ENCODE measurements around the gene JARID2.
A peak's percentile ranks its signal among the peaks of the same experiment; 100 is the strongest.

Gene JARID2

GRCh38 chr6:15470746-15471145 lies 224.9 kb downstream of the JARID2 start:
- no peak for DNase-seq (ENCODE audit: low read depth)

- DNase-seq (ENCODE audit: low read depth): no peak
These were observed 226.8 kb downstream of the JARID2 start for GRCh38 chr6:15472621-15473020.

DNA sequence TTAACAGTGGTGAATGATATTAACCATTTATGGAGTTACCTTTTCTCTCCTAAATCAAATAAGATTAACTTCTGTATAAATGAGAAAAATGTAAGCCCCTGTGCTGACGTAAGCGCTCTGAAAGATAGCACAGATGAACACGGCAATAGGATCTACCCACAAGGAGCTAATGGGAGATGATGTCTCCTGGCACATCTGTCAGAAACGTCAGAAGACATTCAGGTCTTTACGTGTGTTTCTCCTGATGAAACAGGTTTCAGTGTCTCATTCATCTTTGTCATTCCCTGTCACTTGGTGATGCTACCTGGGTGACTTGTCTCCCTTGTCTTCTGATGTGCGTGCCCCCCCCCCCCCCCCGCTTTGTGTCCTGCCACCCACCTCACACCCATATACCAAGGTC lies 227.3 kb downstream of the JARID2 start:
- DNase-seq (ENCODE audit: low read depth): no peak

- peak; percentile 67 for DNase-seq (ENCODE audit: low read depth)
These were observed 227.9 kb downstream of the JARID2 start for GRCh38 chr6:15473741-15474161.

GRCh38 chr6:15474196-15474595 lies 228.3 kb downstream of the JARID2 start:
- DNase-seq (ENCODE audit: low read depth): peak; percentile 86

- DNase-seq (ENCODE audit: low read depth): no peak
These were observed 229.4 kb downstream of the JARID2 start for GRCh38 chr6:15475261-15475660.

GRCh38 chr6:15475872-15476271 lies 230.0 kb downstream of the JARID2 start:
- DNase-seq (ENCODE audit: low read depth): no peak

- no peak for DNase-seq (ENCODE audit: low read depth)
These were observed 230.9 kb downstream of the JARID2 start for GRCh38 chr6:15476631-15477380.

GRCh38 chr6:15477746-15478145 lies 231.9 kb downstream of the JARID2 start:
- DNase-seq (ENCODE audit: low read depth): no peak

DNA sequence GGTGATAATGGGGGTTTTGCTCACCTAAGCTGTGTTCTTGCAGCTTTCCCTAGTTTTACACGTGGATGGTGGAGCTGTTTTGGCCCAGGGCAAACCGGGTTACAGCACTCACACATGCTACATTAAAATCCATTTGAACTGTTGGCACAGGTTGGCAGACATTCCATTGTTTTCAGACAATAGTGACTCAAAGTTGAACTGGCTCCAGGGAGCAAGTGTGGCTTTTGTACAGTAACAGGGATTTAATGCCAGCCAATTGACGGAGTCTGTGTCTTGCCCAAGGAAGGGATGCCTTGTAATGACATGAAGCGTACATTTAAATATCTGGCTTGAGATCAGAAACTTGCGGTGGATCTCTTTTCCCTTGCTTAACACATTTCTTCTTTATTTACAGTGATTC lies 233.9 kb downstream of the JARID2 start:
- DNase-seq (ENCODE audit: low read depth): no peak

DNA sequence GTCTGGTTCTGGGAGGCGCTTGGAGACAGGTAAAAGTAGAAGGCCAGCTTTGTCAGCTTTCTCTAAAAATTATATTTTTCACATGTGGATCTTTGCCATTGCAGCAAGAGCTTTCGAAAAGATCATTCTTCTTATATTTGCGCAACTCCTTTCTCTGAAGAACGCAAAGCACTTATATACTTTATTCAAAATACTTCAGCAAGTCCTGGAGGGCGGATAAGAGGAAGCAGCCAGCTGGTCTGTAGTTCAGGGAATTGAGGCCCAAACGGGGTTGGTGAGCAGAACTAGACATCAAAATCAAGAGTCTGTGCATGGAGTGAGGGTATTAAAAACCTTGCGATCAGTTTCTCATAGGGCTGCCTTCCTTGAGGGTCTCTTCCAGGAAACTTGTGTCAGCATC lies 234.7 kb downstream of the JARID2 start:
- no peak for DNase-seq (ENCODE audit: low read depth)

DNA sequence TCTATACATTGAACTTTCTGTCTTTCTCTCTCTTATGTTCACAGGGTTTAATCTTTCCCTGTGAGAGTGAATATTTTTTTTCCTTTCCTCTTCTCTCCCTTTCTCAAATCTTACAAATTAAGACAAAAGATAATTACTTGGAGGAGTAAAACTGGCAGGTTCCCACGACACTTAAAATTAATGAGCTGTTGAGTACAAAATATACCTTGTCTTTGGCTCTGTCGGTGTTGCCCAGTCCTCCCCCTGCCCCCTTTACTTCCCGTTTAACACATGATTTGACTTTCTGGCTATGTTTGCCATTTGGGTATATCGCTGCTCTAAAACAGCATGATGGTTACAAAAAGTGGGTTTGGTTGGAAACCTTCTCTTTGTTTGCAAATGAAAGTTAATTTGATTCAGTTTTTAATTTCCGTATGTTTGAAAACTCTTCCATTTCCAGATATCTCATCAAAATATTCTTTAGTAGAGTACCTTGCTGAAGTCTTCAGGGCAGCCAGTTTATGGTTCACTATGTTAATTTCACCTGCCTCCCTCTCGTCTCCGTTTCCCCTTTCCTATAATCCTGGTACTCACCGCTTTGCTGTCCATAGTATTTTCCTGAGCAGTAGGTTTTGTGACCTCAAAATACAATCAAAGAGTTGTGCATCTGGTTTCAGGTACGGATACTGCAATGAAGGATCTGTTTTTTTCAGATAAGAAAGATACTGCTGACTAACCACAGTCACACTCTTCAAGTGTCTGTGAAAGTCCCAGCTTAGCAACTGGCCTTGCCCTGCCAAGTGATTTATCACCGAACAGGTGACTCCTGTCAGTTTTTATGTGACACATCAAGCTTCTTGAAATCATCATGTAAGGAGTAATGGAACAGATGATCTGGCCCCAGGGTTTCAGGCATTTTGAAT lies 235.8 kb downstream of the JARID2 start:
- no peak for DNase-seq (ENCODE audit: low read depth)

- DNase-seq (ENCODE audit: low read depth): no peak
These were observed 237.2 kb downstream of the JARID2 start for GRCh38 chr6:15483060-15483459.

GRCh38 chr6:15484140-15484539 lies 238.3 kb downstream of the JARID2 start:
- DNase-seq (ENCODE audit: low read depth): no peak

- no peak for DNase-seq (ENCODE audit: low read depth)
These were observed 239.0 kb downstream of the JARID2 start for GRCh38 chr6:15484821-15485220.

DNA sequence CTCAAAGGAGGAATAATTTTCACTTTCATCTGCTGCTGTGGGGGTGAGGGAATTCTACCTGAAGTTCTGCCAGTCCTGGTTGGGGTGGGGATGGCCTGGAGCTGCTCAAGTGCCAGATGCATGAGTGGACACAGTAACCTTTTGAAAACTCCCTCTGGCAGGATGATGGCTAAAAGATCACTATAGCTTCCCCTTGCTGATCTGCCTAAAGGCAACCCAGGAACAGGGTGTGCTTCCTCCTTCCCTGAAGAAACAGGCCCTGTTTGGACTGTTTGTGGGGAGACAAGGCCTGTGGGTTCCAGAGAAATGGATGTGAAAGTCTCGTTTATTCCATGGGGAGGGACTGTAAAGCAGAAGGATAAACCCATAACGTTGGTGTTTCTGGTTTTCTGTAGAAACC lies 240.1 kb downstream of the JARID2 start:
- DNase-seq (ENCODE audit: low read depth): no peak

- no peak for DNase-seq (ENCODE audit: low read depth)
These were observed 241.4 kb downstream of the JARID2 start for GRCh38 chr6:15487262-15487661.

- DNase-seq (ENCODE audit: low read depth): no peak
These were observed 243.5 kb downstream of the JARID2 start for GRCh38 chr6:15489261-15489962.

DNA sequence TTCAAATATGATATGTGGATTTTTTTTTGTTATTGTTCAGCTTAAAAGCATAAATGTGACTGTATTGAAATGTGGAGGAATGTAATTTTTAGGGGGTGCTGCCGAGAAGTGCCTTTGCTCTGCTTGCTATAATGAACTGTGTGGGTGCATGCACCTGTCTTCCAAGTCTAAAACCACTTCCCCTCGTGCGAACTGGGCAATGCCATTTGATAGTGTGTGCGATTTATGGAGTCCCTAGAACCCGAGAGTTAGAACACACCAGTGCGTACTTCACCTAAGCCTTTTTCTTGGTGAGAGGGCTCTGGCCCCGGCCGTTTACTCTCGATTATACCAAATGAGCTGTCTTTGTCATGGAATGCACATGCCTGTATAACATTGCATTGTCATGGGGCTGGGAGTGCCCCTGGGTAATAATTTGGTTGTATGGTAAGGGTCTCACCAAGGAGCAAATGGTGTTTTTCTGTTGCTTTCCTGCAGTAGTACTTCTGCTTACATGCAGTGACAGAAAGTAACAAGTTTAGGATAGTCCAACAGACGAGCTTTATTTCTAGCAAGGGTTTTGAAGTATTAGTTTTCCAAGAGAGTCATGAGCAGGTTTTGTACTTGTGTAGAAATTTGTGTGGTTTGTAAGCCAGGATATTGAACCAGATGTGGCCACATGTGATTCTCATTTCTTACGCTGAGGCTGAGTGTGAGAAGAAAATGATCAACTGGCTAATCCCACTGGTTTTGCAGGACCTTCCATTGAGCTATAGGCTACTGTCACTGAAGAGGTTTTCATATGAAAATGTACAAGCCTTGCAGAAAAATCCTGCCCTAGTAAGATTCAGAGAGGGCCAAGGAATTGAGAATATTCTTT lies 244.6 kb downstream of the JARID2 start:
- no peak for DNase-seq (ENCODE audit: low read depth)

DNA sequence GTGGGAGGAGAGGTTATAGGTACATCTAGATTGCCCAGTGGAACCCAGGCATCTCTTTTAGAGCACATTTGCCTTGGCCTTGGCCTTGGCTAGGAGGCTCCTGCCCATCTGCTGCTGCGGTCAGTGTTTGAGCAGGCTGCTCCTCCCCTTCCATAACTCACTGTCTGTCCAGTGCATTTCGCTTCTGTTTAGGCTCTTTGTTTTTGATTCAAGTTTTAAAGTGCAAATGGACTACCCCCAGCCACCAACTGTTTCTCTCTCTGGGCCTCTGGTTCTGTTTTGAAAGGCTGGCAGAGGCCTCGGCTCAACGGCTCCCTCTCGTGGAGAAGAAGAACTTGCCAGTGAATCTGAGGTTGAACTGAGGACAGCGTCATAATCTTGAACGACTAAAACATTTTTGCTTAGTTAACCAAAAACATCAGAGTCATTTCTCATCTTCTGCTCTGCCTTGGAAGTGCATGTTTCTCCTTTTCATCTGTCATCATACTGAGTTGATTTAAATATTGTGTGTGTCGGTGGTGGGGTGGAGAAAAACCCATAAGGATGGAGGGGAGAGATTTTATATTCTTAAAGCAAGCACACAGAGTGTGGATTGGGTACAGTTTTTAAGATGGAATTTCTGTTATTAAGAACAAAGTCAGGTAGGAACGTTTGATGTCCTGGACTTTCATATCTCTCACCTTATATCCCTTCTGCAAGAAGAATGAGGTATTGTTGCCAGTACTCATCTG lies 245.6 kb downstream of the JARID2 start:
- DNase-seq (ENCODE audit: low read depth): no peak

DNA sequence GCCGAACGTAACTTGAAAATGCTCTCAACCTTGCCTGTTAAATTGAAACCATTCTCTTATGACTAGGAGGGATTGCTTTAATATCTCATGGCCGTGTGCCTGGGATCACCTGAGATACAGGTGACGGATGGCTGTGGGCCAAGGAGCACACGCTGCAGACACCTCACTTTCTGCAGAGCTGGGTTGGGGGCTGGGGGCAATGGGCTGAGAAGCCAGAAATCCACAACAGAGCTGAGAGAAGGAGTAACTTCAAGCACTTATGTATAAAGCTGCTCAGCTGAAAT lies 246.1 kb downstream of the JARID2 start:
- DNase-seq (ENCODE audit: low read depth): no peak
